SK-N-SH (cell line): ENCODE results near the gene MRPL24. TPM values are rescaled to one million over a fixed set of nuclear protein-coding genes. Genes with fewer than 3 reads are reported as not detected.
A peak's percentile ranks its signal among the peaks of the same experiment; 100 is the strongest.

Experiments
- CTCF ChIA-PET: fragments of 300-600, 350-600 bp; formaldehyde crosslinking; extraction: SDS; loops from one replicate; lab custom pipeline; 2021; lab: Yijun Ruan, JAX
- POLR2A ChIA-PET: fragments of 350-600 bp; sonication (Branson Sonifier 250); formaldehyde crosslinking; extraction: SDS; loops from one replicate; lab custom pipeline; 2020; ENCODE audit warnings: antibody characterized with exemption, inconsistent platforms; lab: Yijun Ruan, JAX
- DNase-seq: peaks from one replicate; pipeline ENCODE4 v3.0.0; 2012
- H2AFZ ChIP-seq: fragments of 200-600 bp; sonication (generic); 2 replicates; pipeline ENCODE4 v1.8.1; 2016; ENCODE audit warnings: antibody characterized with exemption, mild to moderate bottlenecking, low read depth
- H3F3A ChIP-seq: fragments of 200-600 bp; sonication (generic); replicated peaks from 2 replicates; pipeline ENCODE3; 2016; ENCODE audit warnings: antibody characterized with exemption, mild to moderate bottlenecking; ENCODE audit not compliant: insufficient read depth
- H3K27ac ChIP-seq, 2 experiments: fragments of 200-500 bp in 1 of 2; fragments of 200-600 bp in 1 of 2; sonication (Bioruptor generic) in 1 of 2; sonication (generic), shearing (Covaris generic) in 1 of 2; 2 replicates each; pipeline versions ENCODE4 v1.5.1 to v1.6.1; 2014 to 2016; ENCODE audit warnings: low read depth in 2 of 2, inconsistent platforms in 1 of 2, low read length in 1 of 2, mild to moderate bottlenecking in 1 of 2, mixed read lengths in 1 of 2
- H3K27me3 ChIP-seq: fragments of 200-600 bp; sonication (generic), shearing (Covaris generic); 2 replicates; pipeline ENCODE4 v1.6.1; 2016; ENCODE audit warnings: mixed run types; ENCODE audit not compliant: insufficient read depth
- H3K36me3 ChIP-seq, 2 experiments: fragments of 200-500 bp in 1 of 2; fragments of 200-600 bp in 1 of 2; sonication (Bioruptor generic) in 1 of 2; sonication (generic) in 1 of 2; replicated peaks in 1 of 2; 2 replicates each; pipeline versions ENCODE3 to v1.5.1; 2014 to 2016; ENCODE audit warnings: low read length in 1 of 2, mild to moderate bottlenecking in 1 of 2; ENCODE audit not compliant: insufficient read depth in 2 of 2, control insufficient read depth in 1 of 2
- H3K4me1 ChIP-seq, 2 experiments: fragments of 200-500 bp in 1 of 2; fragments of 200-600 bp in 1 of 2; sonication (Bioruptor generic) in 1 of 2; sonication (generic), shearing (Covaris generic) in 1 of 2; 2 replicates each; pipeline versions ENCODE4 v1.5.1 to v1.6.1; 2014 to 2016; ENCODE audit warnings: low read depth in 1 of 2, low read length in 1 of 2, mixed run types in 1 of 2; ENCODE audit not compliant: insufficient read depth in 2 of 2, control insufficient read depth in 1 of 2
- H3K4me2 ChIP-seq: fragments of 200-600 bp; sonication (generic), shearing (Covaris generic); 2 replicates; pipeline ENCODE4 v1.6.1; 2017; ENCODE audit warnings: mixed run types
- H3K4me3 ChIP-seq, 2 experiments: fragments of 200-500 bp in 1 of 2; fragments of 200-600 bp in 1 of 2; sonication (Bioruptor generic) in 1 of 2; sonication (generic), shearing (Covaris generic) in 1 of 2; 2 replicates each; pipeline versions ENCODE4 v1.5.1 to v1.8.1; 2014 to 2016; ENCODE audit warnings: low read depth in 2 of 2, inconsistent platforms in 1 of 2, low read length in 1 of 2, mild to moderate bottlenecking in 1 of 2, mixed read lengths in 1 of 2, moderate library complexity in 1 of 2
- H3K79me2 ChIP-seq: fragments of 200-600 bp; sonication (generic); 2 replicates; pipeline ENCODE4 v1.8.1; 2017; ENCODE audit warnings: mild to moderate bottlenecking; ENCODE audit not compliant: insufficient read depth
- H3K9ac ChIP-seq: fragments of 200-600 bp; sonication (generic); 2 replicates; pipeline ENCODE4 v1.6.1; 2017; ENCODE audit warnings: mixed run types
- H3K9me2 ChIP-seq: fragments of 200-600 bp; sonication (generic); 2 replicates; pipeline ENCODE4 v1.6.1; 2017; ENCODE audit warnings: mixed run types
- H3K9me3 ChIP-seq: fragments of 200-600 bp; sonication (generic); 2 replicates; pipeline ENCODE4 v1.6.1; 2017; ENCODE audit warnings: mixed run types, mild to moderate bottlenecking, moderate library complexity
- H4K20me1 ChIP-seq: fragments of 200-600 bp; sonication (generic); 2 replicates; pipeline ENCODE4 v1.6.1; 2017; ENCODE audit warnings: mild to moderate bottlenecking, mixed run types; ENCODE audit not compliant: insufficient read depth
- CHD2 ChIP-seq: fragments of 150-350 bp; IDR thresholded peaks from 2 replicates; pipeline ENCODE4 v1.6.1; 2018; ENCODE audit warnings: low read length; ENCODE audit not compliant: partially characterized antibody
- EP300 ChIP-seq, 2 experiments: IDR thresholded peaks; 2 replicates each; pipeline versions ENCODE4 v1.4.0 to v1.6.1; 2012; ENCODE audit warnings: borderline replicate concordance in 1 of 2, low read depth in 1 of 2, low read length in 1 of 2
- EZH2phosphoT487 ChIP-seq: fragments of 200-600 bp; sonication (generic); IDR thresholded peaks from 2 replicates; pipeline ENCODE4 v1.6.1; 2017; ENCODE audit warnings: low read depth, mixed run types, mild to moderate bottlenecking, antibody characterized with exemption, moderate library complexity, borderline replicate concordance
- FOSL2 ChIP-seq: IDR thresholded peaks from 2 replicates; pipeline ENCODE4 v1.4.0; 2012; ENCODE audit warnings: low read depth, mild to moderate bottlenecking, moderate library complexity, borderline replicate concordance
- GABPA ChIP-seq: IDR thresholded peaks from 2 replicates; pipeline ENCODE4 v1.4.0; 2012; ENCODE audit warnings: low read depth, mild to moderate bottlenecking
- IRF3 ChIP-seq: fragments of 150-350 bp; IDR thresholded peaks from 2 replicates; pipeline ENCODE4 v1.6.1; 2016; ENCODE audit warnings: mild to moderate bottlenecking, low read depth, low read length
- JUND ChIP-seq: IDR thresholded peaks from 2 replicates; pipeline ENCODE4 v1.4.0; 2012
- MAX ChIP-seq: IDR thresholded peaks from 2 replicates; pipeline ENCODE4 v1.4.0; 2012; ENCODE audit warnings: low read depth
- MXI1 ChIP-seq: IDR thresholded peaks from 2 replicates; pipeline ENCODE4 v1.6.1; 2012; ENCODE audit warnings: mild to moderate bottlenecking, low read depth, low read length, improper control_type of control experiment
- NFIC ChIP-seq: IDR thresholded peaks from 2 replicates; pipeline ENCODE4 v1.4.0; 2012; ENCODE audit warnings: borderline replicate concordance
- PBX3 ChIP-seq: IDR thresholded peaks from 2 replicates; pipeline ENCODE4; 2012
- RAD21 ChIP-seq: IDR thresholded peaks from 2 replicates; pipeline ENCODE4 v1.6.1; 2012; ENCODE audit warnings: mild to moderate bottlenecking, low read length
- TCF12 ChIP-seq: IDR thresholded peaks from 2 replicates; pipeline ENCODE4 v1.4.0; 2012
- USF2 ChIP-seq: fragments of 150-350 bp; IDR thresholded peaks from 2 replicates; pipeline ENCODE4 v1.6.1; 2017; ENCODE audit warnings: antibody characterized with exemption, low read length, low read depth, borderline replicate concordance
- polyA plus RNA-seq, 3 experiments: library from polyadenylated mRNA; depleted of rRNA; stranded (reverse); fragments of >200 nt; gene quantifications; 2 replicates each; pipeline ENCODE4 v1.2.3, GENCODE V29; 2012

The MRPL24 gene
- polyA plus RNA-seq, 1 of the 3 experiments (the other 2 are of a cell fraction): 149 TPM

- Histone ChIP-seq H3K27me3 (no peaks in the 10 kb centered on the region), H3K36me3 (peaks cover 26 to 28% of the 10 kb centered on the region in 2 experiments), H3K9ac (no peak overlapping the region), H2AFZ (no peak overlapping the region), H3K27ac (peak overlapping the region; percentile 2 to 43; a peak in 2 of 4 replicates), H3K79me2 (peaks cover 80% of the 10 kb centered on the region), H3K4me1 (peaks cover 9 to 13% of the 10 kb centered on the region in 2 experiments; a peak in 3 of 4 replicates), H4K20me1 (peaks cover 50% of the 10 kb centered on the region), H3F3A (peaks cover 28% of the 10 kb centered on the region), H3K4me2 (peak overlapping the region; percentile 27; the same call in 1 of the 2 replicates), H3K4me3 (no peak overlapping the region), H3K9me3 (no peaks in the 10 kb centered on the region), H3K9me2 (no peaks in the 10 kb centered on the region)
- CTCF ChIA-PET: interaction anchor here (0.6 to 5.3 kb wide), 12 partner anchors 9 to 146 kb away, joined by 3 to 39 read pairs (median 6); partner anchors contain the start of genes INSRR and NTRK1
- DNase-seq: no peak
- TF ChIP-seq EZH2phosphoT487 (no peak), USF2 (no peak), JUND (peak; percentile 51), RAD21 (no peak), CHD2 (no peak), MAX (no peak), TCF12 (peak; percentile 31; the same call in 1 of the 2 replicates), PBX3 (peak; percentile 44), NFIC (no peak), EP300 (IDR thresholded peaks at IDR 0.05; ENCODE audit: borderline replicate concordance in 1 of 2, low read depth in 1 of 2, low read length in 1 of 2) (no peak), FOSL2 (peak; percentile 46; the same call in 1 of the 2 replicates), IRF3 (no peak), MXI1 (no peak), GABPA (no peak)
- POLR2A ChIA-PET: interaction anchor here (0.7 kb wide), 1 partner anchor 161 kb away, joined by 3 read pairs; no protein-coding TSS in a partner anchor
Observed at GRCh38 chr1:156781585-156782186, 40.8 kb upstream of the MRPL24 start.
